Bronchial epithelial cell (primary cell): Measurements from ENCODE around the gene HADHA. TPM values are rescaled to one million over a fixed set of nuclear protein-coding genes. Genes with fewer than 3 reads are reported as not detected.

Source experiments
- DNase-seq: peaks from one replicate; pipeline ENCODE4 v3.0.0-alpha.2; 2010; ENCODE audit warnings: low read depth
- FAIRE-seq: peaks from 2 replicates; lab custom pipeline; 2011; peaks lifted over from hg19 to GRCh38; lab: Jason Lieb, UNC
- H3K27me3 ChIP-seq: 2 replicates; pipeline ENCODE4 v1.5.1; 2011; ENCODE audit warnings: low read length; ENCODE audit not compliant: control insufficient read depth, insufficient read depth
- H3K36me3 ChIP-seq: 2 replicates; pipeline ENCODE4 v1.5.1; 2011; ENCODE audit warnings: low read length; ENCODE audit not compliant: control insufficient read depth, insufficient read depth
- H3K4me3 ChIP-seq: 2 replicates; pipeline ENCODE4 v1.5.1; 2011; ENCODE audit warnings: mild to moderate bottlenecking, low read depth, low read length, control low read depth
- CTCF ChIP-seq: IDR thresholded peaks from 2 replicates; pipeline ENCODE4 v1.5.1; 2011; ENCODE audit warnings: mild to moderate bottlenecking, moderate library complexity, low read length, control low read depth, inconsistent platforms; ENCODE audit not compliant: insufficient read depth, severe bottlenecking
- total RNA-seq: library from RNA; depleted of rRNA; stranded (reverse); fragments of >200 nt; gene quantifications from 2 replicates; pipeline ENCODE4 v1.2.1, GENCODE V29; 2014

Gene HADHA
- 140 and 155 TPM in 2 replicates for total RNA-seq

GRCh38 chr2:26244309-26245230, at the start of gene HADHA, which contains the start of gene HADHB:
Gene HADHA, minus strand, starts transcription at chr2:26244632. Its CDS starts 36 bp downstream, at chr2:26244596.
Gene HADHB, plus strand, starts transcription at chr2:26244939. Its CDS starts 9,316 bp downstream, at chr2:26254255.
- FAIRE-seq = no peak
- H3K27me3 ChIP-seq = no peaks in the 10 kb centered on the region
- H3K36me3 ChIP-seq = no peaks in the 10 kb centered on the region
- DNase-seq = peak; percentile 70
- peak; percentile 40 for TF ChIP-seq CTCF
- H3K4me3 ChIP-seq = peak within 1 kb of the TSS; percentile 85

GRCh38 chr2:26292646-26293045, 48.2 kb upstream of the HADHA start:
- Histone ChIP-seq H3K36me3 (peaks cover 2% of the 10 kb centered on the region), H3K4me3 (no peak overlapping the region), H3K27me3 (no peaks in the 10 kb centered on the region)
- FAIRE-seq = peak; percentile 50
- TF ChIP-seq CTCF = no peak
- DNase-seq = peak; percentile 95

DNA sequence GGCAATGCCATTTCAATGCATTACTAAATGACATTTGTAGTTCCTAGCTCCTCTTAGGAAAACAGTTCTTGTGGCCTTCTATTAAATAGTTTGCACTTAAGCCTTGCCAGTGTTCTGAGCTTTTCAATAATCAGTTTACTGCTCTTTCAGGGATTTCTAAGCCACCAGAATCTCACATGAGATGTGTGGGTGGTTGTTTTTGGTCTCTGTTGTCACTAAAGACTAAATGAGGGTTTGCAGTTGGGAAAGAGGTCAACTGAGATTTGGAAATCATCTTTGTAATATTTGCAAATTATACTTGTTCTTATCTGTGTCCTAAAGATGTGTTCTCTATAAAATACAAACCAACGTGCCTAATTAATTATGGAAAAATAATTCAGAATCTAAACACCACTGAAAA, 45.6 kb upstream of the HADHA start:
- Histone ChIP-seq H3K4me3 (no peak overlapping the region), H3K27me3 (no peaks in the 10 kb centered on the region), H3K36me3 (peaks cover 8% of the 10 kb centered on the region)
- FAIRE-seq (no peak), DNase-seq (no peak)
- TF ChIP-seq CTCF = no peak

DNA sequence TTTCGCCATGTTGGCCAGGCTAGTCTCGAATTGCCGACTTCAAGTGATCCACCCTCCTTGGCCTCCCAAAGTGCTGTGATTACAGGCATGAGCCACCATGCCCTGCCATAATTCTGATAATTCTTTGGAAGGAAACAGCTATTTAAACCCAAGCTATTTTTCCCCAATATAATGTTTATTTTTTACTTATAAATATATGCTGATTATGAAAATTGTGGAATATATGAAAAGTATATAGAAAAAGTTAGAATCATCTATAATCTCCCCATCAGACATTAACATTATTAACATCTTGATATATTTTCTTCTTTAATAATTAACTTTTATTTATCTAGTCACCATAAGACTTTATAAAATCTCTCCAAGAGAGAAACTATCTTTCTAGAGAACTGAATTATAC, 41.5 kb upstream of the HADHA start:
- no peak for TF ChIP-seq CTCF
- DNase-seq (no peak), FAIRE-seq (no peak)
- Histone ChIP-seq H3K4me3 (no peak overlapping the region), H3K27me3 (no peaks in the 10 kb centered on the region), H3K36me3 (peaks cover 9% of the 10 kb centered on the region)

DNA sequence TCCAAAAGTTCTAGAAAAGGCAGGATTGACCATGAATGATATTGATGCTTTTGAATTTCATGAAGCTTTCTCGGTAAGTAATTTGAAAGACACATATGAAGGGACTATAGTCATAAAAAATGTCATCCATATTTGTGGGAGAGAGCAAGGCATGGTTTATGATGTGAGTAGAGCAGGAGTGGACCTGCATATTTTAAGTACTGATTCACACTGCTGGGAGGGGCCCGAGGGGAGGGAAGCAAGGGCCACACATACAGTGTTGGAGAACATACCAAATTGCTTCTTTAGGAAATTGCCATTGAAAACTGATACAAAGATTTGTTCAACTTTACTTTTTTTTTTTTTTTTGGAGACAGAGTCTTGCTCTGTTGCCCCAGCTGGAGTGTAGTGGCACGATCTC, 39.7 kb upstream of the HADHA start:
- no peak for FAIRE-seq
- no peak overlapping the region for H3K4me3 ChIP-seq
- TF ChIP-seq CTCF = no peak
- H3K36me3 ChIP-seq = peaks cover 11% of the 10 kb centered on the region
- no peaks in the 10 kb centered on the region for H3K27me3 ChIP-seq
- DNase-seq = peak; percentile 75
